HEK293T (cell line): ENCODE data around the gene PREX1.

Source experiments
- BHLHE40 ChIP-seq: fragments of 450-650 bp; IDR thresholded peaks from 2 replicates; pipeline ENCODE4 v1.6.1; 2016; ENCODE audit warnings: mild to moderate bottlenecking, moderate library complexity, borderline replicate concordance
- CTBP1 ChIP-seq: fragments of 450-650 bp; IDR thresholded peaks from 2 replicates; pipeline ENCODE4 v1.6.1; 2016; ENCODE audit warnings: borderline replicate concordance
- ELF4 ChIP-seq: fragments of 450-650 bp; IDR thresholded peaks from 2 replicates; pipeline ENCODE4 v1.6.1; 2017; ENCODE audit warnings: antibody characterized with exemption
- FOXA1 ChIP-seq: fragments of 450-650 bp; IDR thresholded peaks from 2 replicates; pipeline ENCODE4 v1.6.1; 2016; ENCODE audit warnings: mild to moderate bottlenecking
- FOXK2 ChIP-seq: fragments of 450-650 bp; IDR thresholded peaks from 2 replicates; pipeline ENCODE4 v1.6.1; 2016; ENCODE audit warnings: mild to moderate bottlenecking
- FOXM1 ChIP-seq: fragments of 450-650 bp; IDR thresholded peaks from 2 replicates; pipeline ENCODE4 v1.6.1; 2017; ENCODE audit warnings: mild to moderate bottlenecking, borderline replicate concordance
- LEF1 ChIP-seq: fragments of 450-650 bp; IDR thresholded peaks from 2 replicates; pipeline ENCODE4 v1.6.1; 2017; ENCODE audit warnings: mild to moderate bottlenecking, borderline replicate concordance
- NFRKB ChIP-seq: fragments of 450-650 bp; IDR thresholded peaks from 2 replicates; pipeline ENCODE4 v1.6.1; 2016; ENCODE audit warnings: mild to moderate bottlenecking, moderate library complexity
- SP1 ChIP-seq: fragments of 450-650 bp; IDR thresholded peaks from 2 replicates; pipeline ENCODE4 v1.6.1; 2017
- SUZ12 ChIP-seq: fragments of 450-650 bp; IDR thresholded peaks from 2 replicates; pipeline ENCODE4 v1.6.1; 2016; ENCODE audit warnings: mild to moderate bottlenecking
- ZNF384 ChIP-seq: fragments of 450-650 bp; IDR thresholded peaks from 2 replicates; pipeline ENCODE4 v1.6.1; 2016
- TF ChIP-seq, protein P1 (sequence below): fragments of 450-650 bp; IDR thresholded peaks from 2 replicates; pipeline ENCODE4 v1.6.1; 2016

DNA sequence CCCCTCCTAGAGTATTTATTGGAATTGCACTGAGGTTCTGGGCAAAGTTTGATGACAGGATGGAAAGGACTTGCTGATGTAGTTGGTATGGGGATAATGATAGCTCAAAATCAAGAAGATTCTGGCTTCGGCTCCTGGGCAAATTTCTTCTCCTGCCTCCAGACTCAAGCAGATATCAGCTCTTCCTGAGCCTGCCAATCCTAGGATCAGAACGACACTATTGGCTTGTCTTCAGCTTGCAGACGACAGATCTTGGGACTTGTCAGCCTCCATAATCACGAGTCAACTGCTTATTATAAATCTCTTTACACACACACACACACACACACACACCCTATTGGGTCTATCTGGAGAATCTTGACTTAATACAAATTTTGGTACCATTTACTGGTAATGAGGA lies 131.1 kb downstream of the PREX1 start:
- TF ChIP-seq SUZ12 (no peak), SP1 (no peak), FOXK2 (no peak), LEF1 (no peak), NFRKB (no peak), CTBP1 (no peak), BHLHE40 (no peak), ELF4 (no peak), ZNF384 (no peak), FOXM1 (no peak), FOXA1 (no peak)
- TF ChIP-seq, protein P1, sequence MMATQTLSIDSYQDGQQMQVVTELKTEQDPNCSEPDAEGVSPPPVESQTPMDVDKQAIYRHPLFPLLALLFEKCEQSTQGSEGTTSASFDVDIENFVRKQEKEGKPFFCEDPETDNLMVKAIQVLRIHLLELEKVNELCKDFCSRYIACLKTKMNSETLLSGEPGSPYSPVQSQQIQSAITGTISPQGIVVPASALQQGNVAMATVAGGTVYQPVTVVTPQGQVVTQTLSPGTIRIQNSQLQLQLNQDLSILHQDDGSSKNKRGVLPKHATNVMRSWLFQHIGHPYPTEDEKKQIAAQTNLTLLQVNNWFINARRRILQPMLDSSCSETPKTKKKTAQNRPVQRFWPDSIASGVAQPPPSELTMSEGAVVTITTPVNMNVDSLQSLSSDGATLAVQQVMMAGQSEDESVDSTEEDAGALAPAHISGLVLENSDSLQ, result no peak
